ENCODE results near the gene ZFHX2. TPM values are rescaled to one million over a fixed set of nuclear protein-coding genes. Genes with fewer than 3 reads are reported as not detected.
A peak's percentile ranks its signal among the peaks of the same experiment; 100 is the strongest.

ZFHX2 gene
- total and polyA plus RNA-seq, 2 of the 13 experiments (the other 11 are each of a cell fraction or from before 2014, with no cell fraction given): 0.17 to 0.44 TPM

DNA sequence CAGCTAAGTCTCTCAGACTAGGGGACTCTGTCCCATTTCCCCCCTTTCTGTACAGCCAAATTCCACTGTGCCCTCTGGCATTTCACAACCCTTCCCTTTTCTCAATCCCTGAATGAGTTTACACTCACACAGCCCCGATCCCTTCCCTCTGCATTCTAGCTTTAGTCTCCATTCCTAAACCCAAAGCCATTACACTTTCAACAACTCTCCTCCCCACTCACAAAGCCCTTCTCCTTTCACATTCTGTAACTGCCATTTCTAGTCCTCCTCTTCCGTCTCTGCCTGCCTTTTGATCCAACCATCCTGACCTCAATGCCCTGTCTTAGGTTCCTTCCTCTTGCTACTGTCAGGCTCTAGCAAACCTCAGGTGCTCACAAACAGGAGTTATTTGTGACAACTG, 3.6 kb downstream of the ZFHX2 start (continued):
- TF ChIP-seq, protein P1, sequence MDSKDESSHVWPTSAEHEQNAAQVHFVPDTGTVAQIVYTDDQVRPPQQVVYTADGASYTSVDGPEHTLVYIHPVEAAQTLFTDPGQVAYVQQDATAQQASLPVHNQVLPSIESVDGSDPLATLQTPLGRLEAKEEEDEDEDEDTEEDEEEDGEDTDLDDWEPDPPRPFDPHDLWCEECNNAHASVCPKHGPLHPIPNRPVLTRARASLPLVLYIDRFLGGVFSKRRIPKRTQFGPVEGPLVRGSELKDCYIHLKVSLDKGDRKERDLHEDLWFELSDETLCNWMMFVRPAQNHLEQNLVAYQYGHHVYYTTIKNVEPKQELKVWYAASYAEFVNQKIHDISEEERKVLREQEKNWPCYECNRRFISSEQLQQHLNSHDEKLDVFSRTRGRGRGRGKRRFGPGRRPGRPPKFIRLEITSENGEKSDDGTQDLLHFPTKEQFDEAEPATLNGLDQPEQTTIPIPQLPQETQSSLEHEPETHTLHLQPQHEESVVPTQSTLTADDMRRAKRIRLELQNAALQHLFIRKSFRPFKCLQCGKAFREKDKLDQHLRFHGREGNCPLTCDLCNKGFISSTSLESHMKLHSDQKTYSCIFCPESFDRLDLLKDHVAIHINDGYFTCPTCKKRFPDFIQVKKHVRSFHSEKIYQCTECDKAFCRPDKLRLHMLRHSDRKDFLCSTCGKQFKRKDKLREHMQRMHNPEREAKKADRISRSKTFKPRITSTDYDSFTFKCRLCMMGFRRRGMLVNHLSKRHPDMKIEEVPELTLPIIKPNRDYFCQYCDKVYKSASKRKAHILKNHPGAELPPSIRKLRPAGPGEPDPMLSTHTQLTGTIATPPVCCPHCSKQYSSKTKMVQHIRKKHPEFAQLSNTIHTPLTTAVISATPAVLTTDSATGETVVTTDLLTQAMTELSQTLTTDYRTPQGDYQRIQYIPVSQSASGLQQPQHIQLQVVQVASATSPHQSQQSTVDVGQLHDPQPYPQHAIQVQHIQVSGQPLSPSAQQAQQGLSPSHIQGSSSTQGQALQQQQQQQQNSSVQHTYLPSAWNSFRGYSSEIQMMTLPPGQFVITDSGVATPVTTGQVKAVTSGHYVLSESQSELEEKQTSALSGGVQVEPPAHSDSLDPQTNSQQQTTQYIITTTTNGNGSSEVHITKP (CRISPR knock-in tag; IDR thresholded peaks at IDR 0.05; ENCODE audit: low read depth): no peak
- TF ChIP-seq HIVEP1 (CRISPR knock-in tag; IDR thresholded peaks at IDR 0.05): 0 out of 2 replicates have a peak, but pooled peaks have one; percentile 35
- TF ChIP-seq, protein P2, sequence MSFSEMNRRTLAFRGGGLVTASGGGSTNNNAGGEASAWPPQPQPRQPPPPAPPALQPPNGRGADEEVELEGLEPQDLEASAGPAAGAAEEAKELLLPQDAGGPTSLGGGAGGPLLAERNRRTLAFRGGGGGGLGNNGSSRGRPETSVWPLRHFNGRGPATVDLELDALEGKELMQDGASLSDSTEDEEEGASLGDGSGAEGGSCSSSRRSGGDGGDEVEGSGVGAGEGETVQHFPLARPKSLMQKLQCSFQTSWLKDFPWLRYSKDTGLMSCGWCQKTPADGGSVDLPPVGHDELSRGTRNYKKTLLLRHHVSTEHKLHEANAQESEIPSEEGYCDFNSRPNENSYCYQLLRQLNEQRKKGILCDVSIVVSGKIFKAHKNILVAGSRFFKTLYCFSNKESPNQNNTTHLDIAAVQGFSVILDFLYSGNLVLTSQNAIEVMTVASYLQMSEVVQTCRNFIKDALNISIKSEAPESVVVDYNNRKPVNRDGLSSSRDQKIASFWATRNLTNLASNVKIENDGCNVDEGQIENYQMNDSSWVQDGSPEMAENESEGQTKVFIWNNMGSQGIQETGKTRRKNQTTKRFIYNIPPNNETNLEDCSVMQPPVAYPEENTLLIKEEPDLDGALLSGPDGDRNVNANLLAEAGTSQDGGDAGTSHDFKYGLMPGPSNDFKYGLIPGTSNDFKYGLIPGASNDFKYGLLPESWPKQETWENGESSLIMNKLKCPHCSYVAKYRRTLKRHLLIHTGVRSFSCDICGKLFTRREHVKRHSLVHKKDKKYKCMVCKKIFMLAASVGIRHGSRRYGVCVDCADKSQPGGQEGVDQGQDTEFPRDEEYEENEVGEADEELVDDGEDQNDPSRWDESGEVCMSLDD (CRISPR knock-in tag; IDR thresholded peaks at IDR 0.05; ENCODE audit: borderline replicate concordance): no peak
- TF ChIP-seq PRMT3 (CRISPR knock-in tag; IDR thresholded peaks at IDR 0.05; ENCODE audit: borderline replicate concordance, low read depth): no peak
- no peak for TF ChIP-seq PAF1 (CRISPR knock-in tag; IDR thresholded peaks at IDR 0.05)
- TF ChIP-seq FLYWCH1 (CRISPR knock-in tag; IDR thresholded peaks at IDR 0.05): peak; percentile 77; the same call in 1 of the 2 replicates
- no peak for TF ChIP-seq THYN1 (CRISPR knock-in tag; IDR thresholded peaks at IDR 0.05; ENCODE audit: borderline replicate concordance, low read depth)
- no peak for TF ChIP-seq NFE2L2 (IDR thresholded peaks at IDR 0.05; ENCODE audit: low read length)
- TF ChIP-seq, protein P3, sequence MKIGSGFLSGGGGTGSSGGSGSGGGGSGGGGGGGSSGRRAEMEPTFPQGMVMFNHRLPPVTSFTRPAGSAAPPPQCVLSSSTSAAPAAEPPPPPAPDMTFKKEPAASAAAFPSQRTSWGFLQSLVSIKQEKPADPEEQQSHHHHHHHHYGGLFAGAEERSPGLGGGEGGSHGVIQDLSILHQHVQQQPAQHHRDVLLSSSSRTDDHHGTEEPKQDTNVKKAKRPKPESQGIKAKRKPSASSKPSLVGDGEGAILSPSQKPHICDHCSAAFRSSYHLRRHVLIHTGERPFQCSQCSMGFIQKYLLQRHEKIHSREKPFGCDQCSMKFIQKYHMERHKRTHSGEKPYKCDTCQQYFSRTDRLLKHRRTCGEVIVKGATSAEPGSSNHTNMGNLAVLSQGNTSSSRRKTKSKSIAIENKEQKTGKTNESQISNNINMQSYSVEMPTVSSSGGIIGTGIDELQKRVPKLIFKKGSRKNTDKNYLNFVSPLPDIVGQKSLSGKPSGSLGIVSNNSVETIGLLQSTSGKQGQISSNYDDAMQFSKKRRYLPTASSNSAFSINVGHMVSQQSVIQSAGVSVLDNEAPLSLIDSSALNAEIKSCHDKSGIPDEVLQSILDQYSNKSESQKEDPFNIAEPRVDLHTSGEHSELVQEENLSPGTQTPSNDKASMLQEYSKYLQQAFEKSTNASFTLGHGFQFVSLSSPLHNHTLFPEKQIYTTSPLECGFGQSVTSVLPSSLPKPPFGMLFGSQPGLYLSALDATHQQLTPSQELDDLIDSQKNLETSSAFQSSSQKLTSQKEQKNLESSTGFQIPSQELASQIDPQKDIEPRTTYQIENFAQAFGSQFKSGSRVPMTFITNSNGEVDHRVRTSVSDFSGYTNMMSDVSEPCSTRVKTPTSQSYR (CRISPR knock-in tag; IDR thresholded peaks at IDR 0.05; ENCODE audit: borderline replicate concordance): no peak
- 0 out of 2 replicates have a peak, but pooled peaks have one; percentile 27 for TF ChIP-seq SP4 (CRISPR knock-in tag; IDR thresholded peaks at IDR 0.05)
- 0 out of 2 replicates have a peak, but pooled peaks have one; percentile 42 for TF ChIP-seq ZNF83 (CRISPR knock-in tag; IDR thresholded peaks at IDR 0.05; ENCODE audit: borderline replicate concordance)
- TF ChIP-seq NAIF1 (CRISPR knock-in tag; IDR thresholded peaks at IDR 0.05; ENCODE audit: borderline replicate concordance): no peak
- TF ChIP-seq MTF1 (CRISPR knock-in tag; IDR thresholded peaks at IDR 0.05): 0 out of 2 replicates have a peak, but pooled peaks have one; percentile 53
- TF ChIP-seq, protein P4, sequence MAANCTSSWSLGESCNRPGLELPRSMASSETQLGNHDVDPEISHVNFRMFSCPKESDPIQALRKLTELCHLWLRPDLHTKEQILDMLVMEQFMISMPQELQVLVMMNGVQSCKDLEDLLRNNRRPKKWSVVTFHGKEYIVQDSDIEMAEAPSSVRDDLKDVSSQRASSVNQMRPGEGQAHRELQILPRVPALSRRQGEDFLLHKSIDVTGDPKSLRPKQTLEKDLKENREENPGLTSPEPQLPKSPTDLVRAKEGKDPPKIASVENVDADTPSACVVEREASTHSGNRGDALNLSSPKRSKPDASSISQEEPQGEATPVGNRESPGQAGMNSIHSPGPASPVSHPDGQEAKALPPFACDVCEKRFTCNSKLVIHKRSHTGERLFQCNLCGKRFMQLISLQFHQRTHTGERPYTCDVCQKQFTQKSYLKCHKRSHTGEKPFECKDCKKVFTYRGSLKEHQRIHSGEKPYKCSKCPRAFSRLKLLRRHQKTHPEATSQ (CRISPR knock-in tag; IDR thresholded peaks at IDR 0.05; ENCODE audit: borderline replicate concordance): no peak
- TF ChIP-seq LCORL (IDR thresholded peaks at IDR 0.05): 0 out of 2 replicates have a peak, but pooled peaks have one; percentile 56
- TF ChIP-seq LCORL (CRISPR knock-in tag; IDR thresholded peaks at IDR 0.05): no peak

Data from HepG2 (cell line).